C4-2B (cell line): ENCODE measurements around the gene CCNE1.
"Not testable (repeated sequence)": the region's sequence is repeated elsewhere in the genome, so short reads cannot be mapped to it uniquely, and the experiment has no call there.

Source experiments
- H3K27ac ChIP-seq: fragments of 450-650 bp; 2 replicates; pipeline ENCODE4 v1.5.1; 2017
- ZFX ChIP-seq: fragments of 450-650 bp; IDR thresholded peaks from 2 replicates; pipeline ENCODE4 v1.6.1; 2017
- TF ChIP-seq, protein P1 (sequence below): fragments of 450-650 bp; conservative IDR thresholded peaks from 2 replicates; pipeline ENCODE4 v1.5.1; 2017; ENCODE audit warnings: mild to moderate bottlenecking

CCNE1 gene

DNA sequence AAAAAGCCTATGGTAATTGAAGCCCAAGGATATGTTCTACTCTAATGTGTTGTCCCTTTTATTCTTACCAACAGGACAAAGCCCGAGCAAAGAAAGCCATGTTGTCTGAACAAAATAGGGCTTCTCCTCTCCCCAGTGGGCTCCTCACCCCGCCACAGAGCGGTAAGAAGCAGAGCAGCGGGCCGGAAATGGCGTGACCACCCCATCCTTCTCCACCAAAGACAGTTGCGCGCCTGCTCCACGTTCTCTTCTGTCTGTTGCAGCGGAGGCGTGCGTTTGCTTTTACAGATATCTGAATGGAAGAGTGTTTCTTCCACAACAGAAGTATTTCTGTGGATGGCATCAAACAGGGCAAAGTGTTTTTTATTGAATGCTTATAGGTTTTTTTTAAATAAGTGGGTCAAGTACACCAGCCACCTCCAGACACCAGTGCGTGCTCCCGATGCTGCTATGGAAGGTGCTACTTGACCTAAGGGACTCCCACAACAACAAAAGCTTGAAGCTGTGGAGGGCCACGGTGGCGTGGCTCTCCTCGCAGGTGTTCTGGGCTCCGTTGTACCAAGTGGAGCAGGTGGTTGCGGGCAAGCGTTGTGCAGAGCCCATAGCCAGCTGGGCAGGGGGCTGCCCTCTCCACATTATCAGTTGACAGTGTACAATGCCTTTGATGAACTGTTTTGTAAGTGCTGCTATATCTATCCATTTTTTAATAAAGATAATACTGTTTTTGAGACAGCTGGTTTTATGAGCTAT, 12.0 kb downstream of the CCNE1 start:
- no peak for TF ChIP-seq ZFX
- TF ChIP-seq, protein P1, sequence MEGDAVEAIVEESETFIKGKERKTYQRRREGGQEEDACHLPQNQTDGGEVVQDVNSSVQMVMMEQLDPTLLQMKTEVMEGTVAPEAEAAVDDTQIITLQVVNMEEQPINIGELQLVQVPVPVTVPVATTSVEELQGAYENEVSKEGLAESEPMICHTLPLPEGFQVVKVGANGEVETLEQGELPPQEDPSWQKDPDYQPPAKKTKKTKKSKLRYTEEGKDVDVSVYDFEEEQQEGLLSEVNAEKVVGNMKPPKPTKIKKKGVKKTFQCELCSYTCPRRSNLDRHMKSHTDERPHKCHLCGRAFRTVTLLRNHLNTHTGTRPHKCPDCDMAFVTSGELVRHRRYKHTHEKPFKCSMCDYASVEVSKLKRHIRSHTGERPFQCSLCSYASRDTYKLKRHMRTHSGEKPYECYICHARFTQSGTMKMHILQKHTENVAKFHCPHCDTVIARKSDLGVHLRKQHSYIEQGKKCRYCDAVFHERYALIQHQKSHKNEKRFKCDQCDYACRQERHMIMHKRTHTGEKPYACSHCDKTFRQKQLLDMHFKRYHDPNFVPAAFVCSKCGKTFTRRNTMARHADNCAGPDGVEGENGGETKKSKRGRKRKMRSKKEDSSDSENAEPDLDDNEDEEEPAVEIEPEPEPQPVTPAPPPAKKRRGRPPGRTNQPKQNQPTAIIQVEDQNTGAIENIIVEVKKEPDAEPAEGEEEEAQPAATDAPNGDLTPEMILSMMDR, result no peak
- no peak overlapping the region for H3K27ac ChIP-seq

DNA sequence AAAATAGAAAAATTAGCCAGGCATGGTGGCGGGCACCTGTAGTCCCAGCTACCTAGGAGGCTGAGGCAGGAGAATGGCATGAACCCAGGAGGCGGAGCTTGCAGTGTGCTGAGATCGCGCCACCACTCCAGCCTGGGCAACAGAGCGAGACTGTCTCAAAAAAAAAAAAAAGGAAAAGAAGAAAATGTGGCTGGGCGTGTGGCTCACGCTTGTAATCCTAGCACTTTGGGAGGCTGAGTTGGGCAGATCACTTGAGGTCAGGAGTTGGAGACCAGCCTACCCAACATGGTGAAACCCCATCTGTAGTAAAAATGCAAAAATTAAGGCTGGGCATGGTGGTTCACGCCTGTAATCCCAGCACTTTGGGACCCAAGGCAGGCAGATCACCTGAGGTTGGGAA, 13.5 kb downstream of the CCNE1 start:
- not testable (repeated sequence) for H3K27ac ChIP-seq

DNA sequence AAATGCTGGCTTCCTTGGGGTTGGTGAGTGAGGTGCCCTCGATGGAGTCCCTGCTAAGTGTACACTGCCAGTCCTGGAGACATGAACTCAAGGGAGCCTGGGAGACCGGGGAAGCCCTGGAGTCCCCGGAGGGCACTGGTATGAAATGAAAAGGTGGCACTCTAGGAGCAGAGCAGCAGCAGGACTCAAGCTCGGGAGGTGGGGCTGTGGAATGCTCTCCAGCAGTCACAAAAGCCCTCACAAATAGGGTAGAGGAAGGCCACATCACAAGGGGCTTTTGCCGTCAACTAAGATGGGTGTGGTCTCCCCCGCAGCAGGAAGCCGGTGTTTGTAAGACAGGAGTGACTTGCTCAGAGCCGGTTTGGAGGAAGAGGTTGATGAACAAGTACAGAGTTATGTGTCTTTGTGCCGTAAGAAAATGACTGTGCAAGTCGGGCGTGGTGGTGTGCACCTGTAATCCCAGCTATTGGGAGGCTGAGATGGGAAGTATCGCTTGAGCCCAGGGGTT, 19.3 kb downstream of the CCNE1 start:
- no peak overlapping the region for H3K27ac ChIP-seq
- TF ChIP-seq, protein P1, result no peak
- TF ChIP-seq ZFX, result no peak

DNA sequence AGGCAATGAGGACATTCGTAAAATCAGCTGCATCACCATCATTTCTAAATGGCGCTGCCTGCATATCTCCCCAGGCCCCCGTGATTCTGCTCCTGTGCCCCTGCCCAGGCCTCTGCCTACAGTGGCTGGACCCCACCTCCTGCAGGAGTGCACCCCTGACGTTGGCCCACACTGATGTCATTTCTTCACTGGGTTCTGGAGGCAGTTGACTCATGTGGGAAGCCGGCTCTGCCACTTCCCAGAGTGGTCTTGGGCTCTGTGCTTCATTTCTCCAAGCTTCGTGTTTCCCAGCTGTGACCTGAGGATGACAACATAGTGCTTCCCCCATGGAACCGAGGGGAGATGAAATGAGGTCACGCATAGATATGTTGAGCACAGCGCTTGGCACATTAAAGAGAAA, 19.9 kb downstream of the CCNE1 start:
- no peak overlapping the region for H3K27ac ChIP-seq
- TF ChIP-seq, protein P1, result no peak
- TF ChIP-seq ZFX, result no peak

DNA sequence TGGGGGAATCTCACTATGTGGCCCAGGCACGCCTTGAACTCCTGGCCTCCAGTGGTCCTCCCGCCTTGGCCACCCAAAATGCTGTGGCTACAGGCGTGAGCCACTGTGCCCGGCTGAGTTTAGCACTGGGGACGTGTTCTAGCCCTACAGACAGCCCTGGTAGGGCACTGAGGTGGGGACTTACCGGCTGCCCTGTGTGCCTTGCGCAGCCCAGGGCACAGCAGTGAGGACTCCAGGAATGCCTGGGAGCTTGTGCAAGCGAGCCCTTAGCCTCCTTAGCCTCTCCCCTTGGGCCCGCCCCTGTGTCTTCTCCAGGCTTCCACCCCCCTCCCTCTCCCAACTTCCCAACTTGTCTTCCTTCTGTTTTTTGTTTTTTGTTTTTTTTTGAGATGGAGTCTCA, 21.0 kb downstream of the CCNE1 start:
- no peak overlapping the region for H3K27ac ChIP-seq
- TF ChIP-seq ZFX, result no peak
- TF ChIP-seq, protein P1, result no peak

DNA sequence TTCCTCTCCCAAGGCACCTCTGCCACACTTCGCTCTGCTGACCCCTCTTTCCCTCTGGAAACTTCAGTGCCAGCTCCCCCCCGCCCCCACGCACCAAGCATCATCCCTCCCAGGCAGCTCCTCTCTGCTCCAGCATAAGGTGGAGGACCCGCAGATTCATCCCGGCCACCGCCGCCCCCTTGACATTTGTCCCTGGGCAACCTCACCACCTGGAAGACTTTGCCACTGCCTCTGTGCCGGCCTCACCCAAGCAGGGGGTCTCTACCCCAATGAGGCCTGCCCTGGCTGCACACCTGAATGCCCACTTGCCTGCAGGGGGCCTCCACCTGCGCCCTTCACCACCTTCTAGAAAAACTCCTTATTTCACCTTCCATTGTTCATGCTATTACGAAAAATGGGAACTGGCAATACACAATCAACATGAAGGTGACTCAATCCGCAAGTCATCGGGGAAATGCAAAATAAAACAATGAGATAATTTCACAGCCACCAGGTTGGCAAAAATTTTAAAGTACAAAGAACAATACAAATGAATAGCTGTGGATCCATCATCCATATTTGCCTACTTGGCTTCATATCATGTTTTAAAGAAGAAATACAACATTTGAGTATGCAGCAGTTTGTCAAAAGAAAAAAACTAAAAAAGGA, 21.9 kb downstream of the CCNE1 start:
- TF ChIP-seq, protein P1, result no peak
- TF ChIP-seq ZFX, result no peak
- no peak overlapping the region for H3K27ac ChIP-seq

DNA sequence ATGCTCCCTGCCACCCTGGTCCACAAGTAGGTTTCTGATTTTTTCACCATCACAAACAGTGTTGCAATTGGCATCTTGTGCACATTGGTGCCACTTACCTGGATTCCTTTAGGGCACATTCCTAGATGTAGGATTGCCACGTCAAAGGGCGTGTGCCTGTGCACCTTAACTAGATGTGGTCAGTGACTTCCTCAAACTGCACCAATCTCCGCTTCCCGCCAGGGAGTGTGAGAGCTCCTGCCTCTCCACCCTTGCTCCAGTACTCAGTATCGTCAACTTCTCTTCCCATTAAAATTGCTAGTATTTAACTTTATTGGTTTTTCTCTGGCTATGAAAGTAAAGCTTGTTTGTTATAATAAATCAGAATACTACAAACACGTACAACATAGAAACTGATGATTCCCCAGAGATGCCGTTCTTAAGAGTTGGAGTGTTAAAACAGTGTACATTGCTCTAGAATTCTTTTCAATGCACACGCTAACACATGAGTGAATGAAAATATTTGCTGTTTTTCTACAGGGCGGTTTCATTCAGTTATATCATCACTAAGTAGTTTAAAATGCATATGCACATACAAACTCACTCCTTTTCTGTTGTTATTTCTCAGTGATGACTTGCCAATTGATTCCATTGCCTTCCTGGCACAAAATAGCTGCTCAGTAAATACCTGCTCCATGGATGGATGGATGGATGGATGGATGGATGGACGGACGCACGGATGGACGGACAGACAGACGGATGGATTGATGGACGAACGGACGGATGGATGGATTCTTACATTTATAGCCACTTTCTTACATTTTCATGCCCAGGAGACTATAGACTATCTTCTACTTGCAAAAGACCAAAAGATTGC, 23.4 kb downstream of the CCNE1 start:
- TF ChIP-seq, protein P1, result no peak; the same call in 1 of the 2 replicates
- no peak for TF ChIP-seq ZFX
- no peak overlapping the region for H3K27ac ChIP-seq
